Heart left ventricle (tissue), 13 donors: ENCODE measurements around the gene ABCA6.

ENCODE experiments used
- POLR2A ChIP-seq, 2 donors: fragments of 450-650 bp; IDR thresholded peaks; one replicate each; pipeline ENCODE4 v1.6.1; 2017; ENCODE audit warnings: antibody characterized with exemption in 2 of 2, mild to moderate bottlenecking in 2 of 2, moderate library complexity in 2 of 2
- TF ChIP-seq, protein P1 (sequence below), 12 donors: fragments of 200-600 bp; sonication (generic) in 4 of 12; IDR thresholded peaks; one replicate each; pipeline versions ENCODE4 v1.5.0 to v1.8.0; 2018 to 2022; ENCODE audit warnings: antibody characterized with exemption in 12 of 12, mild to moderate bottlenecking in 5 of 12
- donor health status: ischemic (EF 13 %, LVEDD 7.1; RV severe dilation, severe dysfunction).
- donor health status: DM: no; HTN: yes; CAD: no.
- donor health status: DM: no; HTN: no; CAD: no.
- donor health status: ischemic (EF 25% LVEDD 6.9; RV normal size, moderate dysfunction).
- donor health status: ischemic (EF 25% LVEDD 5.7; RV mildly dilated, moderate dysfunction).
- donor health status: ischemic (EF 35%, LVEDD 5.7; RV mildly dilated, moderate dysfunction).
- donor health status: nonischemic (EF 11% LVEDD 7.7; RV severe dilation, severe dysfunction).
- donor health status: DM: yes; HTN: yes; CAD: no.
- donor health status: PGD.
- donor health status: ischemic (EF 29% LVEDD 5.4; RV normal size, mild dysfunction).
- donor health status: nonischemic (EF 23%, LVEDD 6.1; RV moderate dilation, normal function).

- TF ChIP-seq, protein P1, sequence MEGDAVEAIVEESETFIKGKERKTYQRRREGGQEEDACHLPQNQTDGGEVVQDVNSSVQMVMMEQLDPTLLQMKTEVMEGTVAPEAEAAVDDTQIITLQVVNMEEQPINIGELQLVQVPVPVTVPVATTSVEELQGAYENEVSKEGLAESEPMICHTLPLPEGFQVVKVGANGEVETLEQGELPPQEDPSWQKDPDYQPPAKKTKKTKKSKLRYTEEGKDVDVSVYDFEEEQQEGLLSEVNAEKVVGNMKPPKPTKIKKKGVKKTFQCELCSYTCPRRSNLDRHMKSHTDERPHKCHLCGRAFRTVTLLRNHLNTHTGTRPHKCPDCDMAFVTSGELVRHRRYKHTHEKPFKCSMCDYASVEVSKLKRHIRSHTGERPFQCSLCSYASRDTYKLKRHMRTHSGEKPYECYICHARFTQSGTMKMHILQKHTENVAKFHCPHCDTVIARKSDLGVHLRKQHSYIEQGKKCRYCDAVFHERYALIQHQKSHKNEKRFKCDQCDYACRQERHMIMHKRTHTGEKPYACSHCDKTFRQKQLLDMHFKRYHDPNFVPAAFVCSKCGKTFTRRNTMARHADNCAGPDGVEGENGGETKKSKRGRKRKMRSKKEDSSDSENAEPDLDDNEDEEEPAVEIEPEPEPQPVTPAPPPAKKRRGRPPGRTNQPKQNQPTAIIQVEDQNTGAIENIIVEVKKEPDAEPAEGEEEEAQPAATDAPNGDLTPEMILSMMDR (IDR thresholded peaks at IDR 0.05), result no peak
- TF ChIP-seq POLR2A (IDR thresholded peaks at IDR 0.05), result no peak
Measured at GRCh38 chr17:69055334-69055733, 86.4 kb downstream of the ABCA6 start.
